ENCODE data around the gene PHKA2.

DNA sequence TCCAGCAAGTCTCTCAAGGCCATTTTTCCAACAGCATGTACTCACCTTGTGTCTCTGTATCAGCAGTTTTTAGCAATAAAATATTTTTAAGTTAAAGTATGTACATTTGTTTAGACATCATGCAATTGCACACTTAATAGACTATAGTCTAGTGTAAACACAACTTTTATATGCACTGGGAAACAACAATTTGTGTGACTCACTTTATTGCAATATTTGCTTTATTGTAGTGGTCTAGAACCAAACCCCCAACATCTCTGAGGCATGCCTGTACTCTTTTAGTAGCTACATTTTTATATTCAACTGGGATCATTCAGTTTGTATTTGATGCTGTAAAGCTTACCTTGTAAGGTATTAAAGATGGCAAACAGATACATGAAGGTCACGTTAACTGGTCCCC is 14.7 kb upstream of the PHKA2 start:
- no peak for TF ChIP-seq EP300 (IDR thresholded peaks at IDR 0.05)
- TF ChIP-seq, protein P1, sequence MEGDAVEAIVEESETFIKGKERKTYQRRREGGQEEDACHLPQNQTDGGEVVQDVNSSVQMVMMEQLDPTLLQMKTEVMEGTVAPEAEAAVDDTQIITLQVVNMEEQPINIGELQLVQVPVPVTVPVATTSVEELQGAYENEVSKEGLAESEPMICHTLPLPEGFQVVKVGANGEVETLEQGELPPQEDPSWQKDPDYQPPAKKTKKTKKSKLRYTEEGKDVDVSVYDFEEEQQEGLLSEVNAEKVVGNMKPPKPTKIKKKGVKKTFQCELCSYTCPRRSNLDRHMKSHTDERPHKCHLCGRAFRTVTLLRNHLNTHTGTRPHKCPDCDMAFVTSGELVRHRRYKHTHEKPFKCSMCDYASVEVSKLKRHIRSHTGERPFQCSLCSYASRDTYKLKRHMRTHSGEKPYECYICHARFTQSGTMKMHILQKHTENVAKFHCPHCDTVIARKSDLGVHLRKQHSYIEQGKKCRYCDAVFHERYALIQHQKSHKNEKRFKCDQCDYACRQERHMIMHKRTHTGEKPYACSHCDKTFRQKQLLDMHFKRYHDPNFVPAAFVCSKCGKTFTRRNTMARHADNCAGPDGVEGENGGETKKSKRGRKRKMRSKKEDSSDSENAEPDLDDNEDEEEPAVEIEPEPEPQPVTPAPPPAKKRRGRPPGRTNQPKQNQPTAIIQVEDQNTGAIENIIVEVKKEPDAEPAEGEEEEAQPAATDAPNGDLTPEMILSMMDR (IDR thresholded peaks at IDR 0.05), result no peak
- no peak for TF ChIP-seq POLR2AphosphoS5 (IDR thresholded peaks at IDR 0.05)
- TF ChIP-seq POLR2A (IDR thresholded peaks at IDR 0.05), result no peak
